ENCODE results near the gene IFITM5.
"Not testable (repeated sequence)": the region's sequence is repeated elsewhere in the genome, so short reads cannot be mapped to it uniquely, and the experiment has no call there.

The IFITM5 gene

DNA sequence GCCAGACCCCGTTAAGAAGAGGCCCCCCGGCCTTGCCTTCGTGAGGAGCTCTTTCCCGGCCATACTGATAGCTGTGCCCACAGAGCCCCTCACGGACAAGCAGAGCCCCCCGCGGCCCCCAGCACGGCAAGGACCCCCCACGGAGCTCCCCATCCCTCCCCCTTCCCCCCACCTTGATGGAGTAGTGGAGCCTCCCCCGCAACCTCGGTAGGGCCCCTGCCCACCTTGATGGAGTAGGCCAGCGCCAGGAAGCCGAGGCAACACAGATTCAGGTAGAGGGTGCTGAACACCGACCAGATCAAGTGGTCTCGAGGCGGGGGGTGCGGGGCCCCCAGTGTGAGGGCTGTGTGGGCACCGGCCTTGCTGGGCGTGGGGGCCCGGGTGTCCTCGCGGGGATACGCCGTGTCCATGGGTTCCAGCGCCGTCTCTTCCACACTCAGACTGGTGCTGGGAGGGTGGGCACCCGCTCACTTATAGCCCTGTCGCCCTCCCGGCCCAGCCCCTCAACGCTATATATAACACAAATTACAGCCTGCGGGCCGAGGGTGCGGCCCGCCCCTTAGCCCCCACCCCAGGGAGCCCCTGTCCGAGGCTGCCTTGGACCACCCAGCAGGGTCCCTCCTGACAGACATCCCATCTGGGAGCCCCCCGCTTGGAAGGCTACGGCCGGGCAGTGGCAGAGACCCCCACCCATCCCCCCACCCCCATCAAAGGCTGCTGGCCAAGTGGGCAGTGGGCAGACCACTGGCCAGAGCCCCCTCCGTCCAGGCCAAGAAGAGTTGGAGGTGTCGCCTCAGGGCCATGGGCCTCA, at the start of gene IFITM5:
Gene IFITM5 (minus strand): TSS at position 446 of the 811 bp plus-strand sequence. CDS start 36 bp downstream, at position 410.
- DNase-seq: no peak

DNA sequence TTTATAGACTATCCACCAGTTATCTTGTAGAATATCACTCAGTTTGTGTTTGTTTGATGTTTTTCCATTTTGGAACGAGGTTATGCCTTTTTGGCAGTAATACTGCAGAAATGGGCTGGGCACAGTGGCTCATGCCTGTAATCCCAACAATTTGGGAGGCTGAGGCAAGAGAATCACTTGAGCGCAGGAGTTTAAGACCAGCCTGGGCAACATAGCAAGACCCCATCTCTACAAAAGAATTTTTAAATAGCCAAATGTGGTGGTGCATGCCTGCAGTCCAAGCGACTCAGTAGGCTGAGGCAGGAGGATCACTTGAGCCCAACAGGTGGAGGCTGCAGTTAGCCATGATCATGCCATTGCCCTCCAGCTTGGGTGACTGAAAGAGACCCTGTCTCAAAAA, 47.2 kb upstream of the IFITM5 start:
- DNase-seq: no peak

DNA sequence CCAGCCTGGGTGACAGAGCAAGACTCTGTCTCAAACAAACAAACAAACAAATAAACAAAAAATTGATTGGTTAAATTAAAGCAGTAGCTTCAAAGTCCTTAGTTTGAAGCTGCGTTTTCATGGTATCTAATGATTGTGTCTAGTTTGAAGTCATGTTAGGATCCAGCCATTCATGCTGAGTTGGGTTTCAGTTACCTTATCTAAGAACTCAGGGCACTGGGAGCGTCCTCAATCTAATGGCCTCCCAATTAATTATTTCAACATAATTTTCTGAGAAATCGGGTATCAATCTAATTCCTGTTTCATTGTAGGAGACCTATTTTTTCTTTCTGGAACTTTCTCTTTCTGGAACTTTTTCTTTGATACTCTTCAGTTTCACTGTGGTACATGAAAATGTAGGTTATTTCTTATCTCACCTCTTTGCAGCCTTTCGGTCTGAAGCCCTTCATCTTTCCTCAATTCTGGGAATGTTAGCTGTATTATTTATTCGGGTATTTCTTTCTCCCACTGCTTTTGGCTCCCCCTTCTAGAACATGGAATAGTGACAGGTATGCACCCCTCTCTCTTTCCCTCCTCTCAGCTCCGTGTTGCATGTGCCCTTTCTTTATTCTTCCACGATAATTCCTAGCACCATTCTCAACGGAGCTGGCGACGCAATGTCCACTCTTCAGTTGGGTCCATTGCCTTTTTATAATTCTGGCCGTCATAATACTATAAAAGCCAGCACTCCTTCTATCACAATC, 45.7 kb upstream of the IFITM5 start:
- no peak for DNase-seq

DNA sequence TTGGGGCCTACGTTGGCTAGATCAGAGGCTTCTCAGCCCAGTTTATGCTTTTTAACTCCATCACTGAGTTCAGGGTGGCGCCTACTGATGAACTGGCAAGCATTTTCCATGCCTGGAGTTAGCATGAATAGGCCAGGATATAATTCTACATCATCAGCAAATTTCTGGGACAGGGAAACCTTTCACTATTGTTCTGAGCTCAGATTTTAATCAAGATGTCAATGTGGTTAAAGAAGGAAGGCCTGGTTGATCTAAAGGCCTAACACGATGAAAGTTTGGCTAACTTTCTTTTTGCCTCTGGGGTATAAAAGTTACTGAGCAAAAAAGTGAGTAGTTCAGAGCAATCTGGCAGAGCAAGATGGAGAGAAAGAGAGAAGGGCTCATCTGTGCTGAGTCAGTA, 43.0 kb upstream of the IFITM5 start:
- no peak for DNase-seq

DNA sequence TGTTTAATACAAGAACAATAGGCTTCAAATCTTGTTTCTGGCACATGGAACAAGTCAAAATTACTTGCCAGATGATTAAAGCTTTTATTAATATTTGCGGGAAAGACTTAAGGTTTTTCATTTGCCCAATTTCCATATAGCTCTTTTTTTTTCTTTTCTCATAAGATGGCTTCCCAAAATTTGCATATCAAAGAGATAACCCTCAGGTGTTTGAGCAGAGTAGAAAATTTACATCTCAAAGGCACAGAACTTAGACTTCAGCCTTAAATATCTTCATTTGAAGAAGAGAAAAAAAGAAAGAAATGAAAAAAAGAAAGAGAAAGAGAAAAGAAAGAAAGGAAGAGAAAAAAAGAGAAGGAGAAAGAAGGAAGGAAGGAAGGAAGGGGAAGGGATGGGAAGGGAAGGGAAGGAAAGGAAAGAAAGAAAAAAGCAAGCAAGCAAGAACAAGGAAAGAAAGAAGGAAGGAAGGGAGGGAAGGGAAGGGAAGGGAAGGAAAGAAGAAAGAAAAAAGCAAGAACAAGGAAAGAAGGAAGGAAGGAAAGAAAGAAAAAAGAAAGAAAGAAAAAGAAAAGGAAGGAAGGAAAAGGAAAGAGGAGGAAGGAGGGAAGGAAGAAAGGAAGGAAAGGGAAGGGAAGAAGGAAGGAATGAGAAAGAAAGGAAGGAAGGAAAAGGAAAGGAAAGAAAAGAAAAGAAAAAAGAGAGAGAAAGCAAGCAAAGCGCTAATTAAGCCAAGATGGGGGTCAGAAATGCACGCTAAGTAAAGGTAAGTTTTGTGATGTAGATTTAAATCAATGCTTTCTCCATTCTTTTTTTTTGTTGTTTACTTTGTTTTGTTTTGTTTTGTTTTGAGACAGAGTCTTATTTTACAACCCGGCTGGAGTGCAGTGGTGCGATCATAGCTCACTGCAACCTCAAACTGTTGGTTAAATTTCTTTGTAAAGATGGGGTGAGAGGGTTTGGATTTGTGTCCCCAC, 41.5 kb upstream of the IFITM5 start:
- no peak for DNase-seq

DNA sequence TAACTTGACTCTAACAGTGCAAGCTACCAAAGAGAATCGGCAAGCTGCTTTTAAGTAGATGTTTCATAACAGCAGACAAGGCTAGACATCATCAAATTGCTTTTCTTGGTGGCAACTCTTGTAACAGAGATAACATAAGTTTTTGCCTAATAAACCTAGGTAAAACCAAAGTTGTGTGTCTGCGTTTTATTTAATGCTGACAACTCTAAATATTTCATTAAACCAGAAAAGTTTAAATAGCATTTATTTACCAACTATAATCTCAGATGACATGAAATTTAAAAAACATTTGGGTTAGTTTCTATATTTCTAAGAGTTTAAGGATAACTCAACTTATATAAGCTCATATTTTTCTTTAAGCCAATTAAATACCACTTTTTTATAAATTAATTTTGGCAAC, 40.6 kb upstream of the IFITM5 start:
- no peak for DNase-seq

DNA sequence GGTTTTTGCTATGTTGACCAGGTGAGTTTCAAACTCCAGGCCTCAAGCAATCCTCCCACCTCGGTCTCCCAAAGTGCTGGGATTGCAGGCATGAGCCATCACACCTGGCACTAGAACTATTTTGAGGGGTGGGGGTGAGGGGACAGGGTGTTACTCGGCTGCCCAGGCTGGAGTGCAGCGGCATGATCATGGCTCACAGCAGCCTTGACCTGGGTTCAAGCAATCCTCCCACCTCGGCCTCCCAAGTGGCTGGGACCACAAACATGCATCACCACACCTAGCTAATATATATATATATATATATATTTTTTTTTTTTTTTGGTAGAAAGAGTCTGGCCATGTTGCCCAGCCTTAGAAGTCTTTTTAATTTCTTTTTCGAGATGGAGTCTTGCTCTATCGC, 38.4 kb upstream of the IFITM5 start:
- no peak for DNase-seq

DNA sequence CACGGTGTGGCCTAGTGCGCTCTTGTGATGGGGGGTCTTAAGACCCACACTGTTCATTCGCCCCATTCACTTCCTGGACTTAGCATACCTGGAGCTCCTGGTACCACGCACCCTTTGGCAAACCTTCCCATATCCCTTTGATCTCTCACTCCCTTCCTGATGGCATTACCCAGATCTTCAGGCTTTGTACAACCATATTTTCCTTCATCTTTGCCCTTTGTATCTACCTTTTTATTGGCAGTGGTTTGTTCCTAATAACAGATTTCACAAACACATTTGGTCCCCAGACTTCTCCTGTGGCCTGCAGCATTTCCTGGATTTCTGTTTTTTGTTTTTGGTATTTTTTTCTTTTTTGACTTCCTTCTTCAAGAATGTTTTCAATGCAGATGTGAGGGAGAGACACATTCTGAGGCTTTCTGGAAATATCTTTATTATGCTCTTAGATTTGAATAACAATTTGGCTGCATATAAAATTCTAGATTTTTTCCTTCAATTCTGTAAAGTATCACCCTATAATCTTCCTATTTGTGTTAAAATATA, 37.4 kb upstream of the IFITM5 start:
- DNase-seq: no peak

DNA sequence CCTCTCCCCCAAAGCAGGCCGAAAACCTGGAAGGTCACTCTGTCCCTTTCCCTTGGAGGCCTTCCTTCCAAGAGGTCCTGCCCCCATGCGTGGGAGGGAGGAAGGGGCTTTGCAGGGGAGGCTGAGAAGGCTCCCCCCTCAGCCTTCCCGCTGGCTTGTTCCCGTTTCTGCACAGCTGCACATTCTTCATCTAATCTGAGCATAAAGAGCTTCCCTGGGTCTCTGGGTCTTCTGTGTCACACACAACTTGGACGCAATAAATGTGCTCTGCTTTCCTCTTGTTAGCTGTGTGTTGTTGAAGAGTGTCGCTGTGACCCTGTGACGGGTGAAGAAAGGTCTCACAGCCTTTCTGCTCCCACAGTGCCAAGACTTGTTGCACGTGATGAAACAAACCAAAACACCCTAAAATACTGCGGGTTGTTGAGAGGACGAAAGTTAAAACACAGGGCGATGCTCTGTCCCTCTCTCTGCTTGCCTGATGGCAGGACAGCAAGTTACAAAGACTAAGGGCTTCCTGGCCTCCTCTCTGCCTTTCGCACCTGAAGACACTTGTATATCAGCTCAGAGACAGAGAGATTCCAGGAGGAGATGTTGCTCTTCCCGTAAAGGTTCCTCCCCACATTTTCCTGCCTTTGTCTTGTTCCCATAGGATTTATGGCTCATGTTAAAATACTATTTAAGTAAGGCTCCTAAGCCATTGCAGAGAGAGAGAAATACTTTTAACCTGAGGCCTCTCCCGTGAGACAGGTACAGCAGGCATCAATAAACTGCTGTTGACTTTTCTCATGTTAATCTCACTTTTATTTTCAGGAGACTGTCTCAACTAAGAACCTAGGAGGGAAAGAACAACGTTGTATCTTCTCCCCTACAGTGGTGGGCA, 36.7 kb upstream of the IFITM5 start:
- no peak for DNase-seq

DNA sequence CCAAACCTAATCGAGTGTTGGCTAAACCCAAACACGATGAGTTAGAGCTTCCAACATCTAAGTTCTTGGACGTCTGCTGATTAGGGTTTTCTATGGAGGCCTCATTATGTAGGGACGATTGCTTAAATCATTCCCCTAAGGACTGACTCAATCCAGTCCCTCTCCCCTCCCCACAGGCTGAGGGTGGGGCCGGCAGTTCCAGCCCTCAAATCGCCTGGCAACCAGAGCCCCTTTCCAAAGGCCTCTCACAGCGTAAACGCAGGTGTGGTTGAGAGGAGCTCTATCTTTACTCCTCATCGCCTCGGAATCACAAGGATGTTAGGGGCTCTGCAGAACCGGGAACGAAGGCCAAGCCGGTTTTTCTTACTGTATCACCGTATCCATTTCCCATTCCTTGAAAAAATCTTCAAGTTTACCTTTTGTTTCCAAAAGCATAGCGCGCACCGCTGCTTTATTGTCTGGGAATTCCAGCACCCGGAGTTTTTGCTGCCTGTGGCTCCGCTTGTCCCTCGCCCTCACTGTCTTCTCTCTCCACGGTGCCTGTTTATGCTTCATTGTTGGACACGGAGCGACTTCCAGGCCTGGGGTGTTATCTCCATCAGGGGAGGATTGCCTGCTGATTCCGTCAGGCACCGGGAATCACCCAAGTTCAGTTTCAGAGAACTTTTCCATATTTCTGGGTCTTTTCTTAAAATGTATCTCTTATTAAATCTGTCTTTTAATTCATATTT, 35.1 kb upstream of the IFITM5 start:
- DNase-seq: no peak

DNA sequence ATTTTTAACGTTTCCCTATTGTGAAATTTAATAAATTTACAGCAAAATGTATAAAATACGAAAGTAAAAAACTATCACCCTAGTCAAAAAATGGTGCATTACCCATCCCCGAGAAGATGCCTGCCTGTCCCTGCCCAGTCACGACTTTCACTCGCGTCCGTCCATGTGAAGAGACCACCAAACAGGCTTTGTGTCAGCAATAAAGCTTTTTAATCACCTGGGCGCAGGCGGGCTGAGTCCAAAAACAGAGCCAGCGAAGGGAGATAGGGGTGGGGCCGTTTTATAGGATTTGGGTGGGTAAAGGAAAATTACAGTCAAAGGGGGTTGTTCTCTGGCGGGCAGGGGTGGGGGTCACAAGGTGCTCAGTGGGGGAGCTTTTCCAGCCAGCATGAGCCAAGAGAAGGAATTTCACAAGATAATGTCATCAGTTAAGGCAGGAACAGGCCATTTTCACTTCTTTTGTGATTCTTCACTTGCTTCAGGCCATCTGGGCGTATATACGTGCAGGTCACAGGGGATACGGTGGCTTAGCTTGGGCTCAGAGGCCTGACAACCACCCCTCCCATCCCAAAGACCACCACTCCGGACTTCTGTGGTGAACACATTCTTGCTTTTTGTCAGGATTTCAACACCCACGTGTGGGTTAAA, 34.4 kb upstream of the IFITM5 start:
- not testable (repeated sequence) for DNase-seq

DNA sequence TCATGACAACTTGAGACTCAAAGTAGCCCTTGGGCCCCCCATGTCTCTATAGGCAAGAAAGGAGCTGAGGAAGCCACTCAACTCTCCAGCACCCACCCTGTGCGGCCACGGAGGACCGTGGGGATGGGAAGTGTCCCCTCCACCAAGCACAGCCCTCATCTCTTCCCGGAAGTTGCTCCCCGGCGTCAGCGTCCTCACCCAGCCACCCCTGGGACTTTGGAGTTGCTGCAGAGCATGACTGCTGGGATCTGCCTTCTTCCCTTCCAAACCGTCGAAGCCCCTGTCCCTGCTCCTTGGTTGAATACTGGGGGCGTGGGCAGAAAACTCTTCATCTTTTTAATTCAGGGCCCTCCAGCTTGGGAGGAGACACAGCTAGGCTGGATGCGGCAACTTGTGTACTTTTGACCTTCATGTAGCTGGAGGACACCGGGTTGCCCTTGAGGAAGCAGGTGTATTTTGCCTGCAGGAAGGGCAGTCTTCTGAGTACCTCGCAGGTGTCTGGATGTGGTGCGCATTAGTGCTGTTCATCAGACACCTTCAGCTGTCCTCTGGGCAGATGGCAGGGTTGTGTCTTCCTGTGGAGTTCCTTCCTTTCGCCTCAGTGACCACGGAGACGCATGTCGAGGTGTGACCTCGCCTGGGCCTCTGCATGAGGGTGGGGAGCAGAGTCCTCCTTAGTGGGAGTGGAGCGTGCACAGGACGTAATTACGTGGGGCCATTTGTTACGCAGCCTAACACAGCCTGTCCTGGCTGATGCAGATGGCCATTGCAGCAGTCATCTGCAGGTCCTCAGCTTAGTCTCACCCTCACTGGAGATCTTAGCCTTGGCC, 33.5 kb upstream of the IFITM5 start:
- DNase-seq: no peak

DNA sequence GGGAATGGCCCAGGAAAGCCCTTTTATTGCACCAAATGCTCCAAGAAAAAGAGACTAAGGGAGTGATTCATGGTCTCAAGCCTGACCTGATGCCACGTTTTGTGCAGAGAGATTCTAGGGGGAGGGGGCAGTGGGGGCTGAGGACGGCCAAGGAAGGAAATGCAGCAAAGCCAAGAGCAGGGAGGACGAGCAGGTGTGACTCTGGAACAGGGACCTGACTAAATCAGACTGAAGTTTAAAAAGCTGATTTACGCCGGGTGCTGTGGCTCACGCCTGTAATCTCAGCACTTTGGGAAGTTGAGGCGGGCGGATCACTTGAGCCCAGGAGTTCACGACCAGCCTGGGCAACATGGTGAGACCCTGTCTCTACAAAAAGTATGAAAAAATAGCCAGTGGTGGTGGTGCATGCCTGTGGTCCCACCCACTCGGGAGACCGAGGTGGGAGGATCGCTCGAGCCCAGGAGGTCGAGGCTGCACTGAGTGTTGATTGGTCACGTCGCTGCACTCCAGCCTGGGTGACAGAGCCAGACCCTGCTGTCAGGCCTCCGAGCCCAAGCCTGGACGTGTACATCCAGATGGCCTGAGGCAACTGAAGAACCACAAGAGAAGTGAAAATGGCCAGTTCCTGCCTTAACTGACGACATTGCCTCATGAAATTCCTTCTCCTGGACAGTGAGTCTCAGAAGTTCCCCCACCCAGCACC, 32.2 kb upstream of the IFITM5 start:
- no peak for DNase-seq

DNA sequence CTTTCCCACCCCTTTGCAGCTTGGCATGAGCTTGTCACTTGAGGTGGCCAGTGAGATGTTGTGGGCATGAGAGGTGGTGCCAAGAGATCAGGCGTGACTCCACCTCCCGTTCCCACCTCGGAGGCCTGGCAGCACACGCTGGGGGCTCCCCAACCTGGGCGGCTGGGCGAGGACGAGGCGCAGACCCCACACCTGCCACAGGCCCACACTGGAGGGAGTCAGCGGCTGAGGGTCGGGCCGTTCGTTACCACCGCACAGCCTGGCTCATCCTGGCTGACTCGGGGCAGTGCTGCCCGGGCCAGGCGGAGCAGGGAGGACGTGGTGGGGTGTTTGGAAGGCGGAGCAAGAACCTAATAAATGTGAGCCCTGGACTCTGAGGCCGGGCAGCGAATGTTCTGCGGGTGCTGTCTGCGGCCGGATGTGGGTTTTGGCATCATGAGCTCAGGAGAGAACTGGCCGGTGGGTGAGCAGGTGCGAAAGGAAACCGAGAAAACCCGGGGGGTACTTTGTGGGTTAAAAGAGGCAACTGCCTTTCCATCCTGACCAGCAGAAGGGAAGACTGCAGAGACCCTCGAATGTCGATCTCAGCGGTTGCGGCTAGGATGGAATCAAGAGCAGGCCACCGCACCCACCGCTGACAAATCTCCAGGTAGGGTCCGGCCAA, 31.5 kb upstream of the IFITM5 start:
- DNase-seq: peak; percentile 32

DNA sequence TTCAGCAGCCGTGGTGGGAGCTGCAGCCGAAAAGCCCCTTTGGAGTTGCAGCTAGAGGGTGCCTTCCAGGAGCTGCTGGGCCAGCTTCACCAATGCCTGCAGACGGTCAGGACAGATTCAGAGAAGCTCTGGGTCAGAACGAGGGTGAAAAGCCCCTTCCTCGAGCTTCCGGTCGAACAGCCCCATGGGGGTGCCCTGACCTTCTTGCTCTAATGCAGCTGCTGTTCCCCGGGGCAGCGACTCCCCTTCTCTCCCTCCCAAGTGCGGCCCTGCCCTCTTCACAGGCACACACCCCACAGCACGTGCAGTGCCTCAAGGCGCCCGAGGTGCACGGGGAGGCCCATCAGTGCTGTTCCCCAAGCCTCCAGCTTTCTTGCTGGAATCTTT, 31.0 kb upstream of the IFITM5 start:
- no peak for DNase-seq

DNA sequence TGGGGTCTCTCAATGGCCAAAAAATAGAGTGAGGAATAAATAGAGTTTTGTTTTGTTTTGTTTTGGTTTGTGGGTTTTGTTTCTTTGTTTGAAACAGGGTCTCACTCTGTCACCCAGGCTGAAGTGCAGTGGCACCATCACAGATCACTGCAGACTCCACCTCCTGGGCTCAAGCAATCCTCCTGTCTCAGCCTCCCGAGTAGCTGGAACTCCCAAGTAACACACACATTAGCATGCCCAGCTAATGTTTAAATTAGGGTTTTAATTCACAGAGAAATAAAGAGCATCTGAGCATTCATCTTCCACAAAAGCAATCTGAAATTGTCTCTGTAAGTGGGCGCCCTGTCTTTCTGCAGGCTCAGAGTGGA, 30.5 kb upstream of the IFITM5 start:
- DNase-seq: no peak

DNA sequence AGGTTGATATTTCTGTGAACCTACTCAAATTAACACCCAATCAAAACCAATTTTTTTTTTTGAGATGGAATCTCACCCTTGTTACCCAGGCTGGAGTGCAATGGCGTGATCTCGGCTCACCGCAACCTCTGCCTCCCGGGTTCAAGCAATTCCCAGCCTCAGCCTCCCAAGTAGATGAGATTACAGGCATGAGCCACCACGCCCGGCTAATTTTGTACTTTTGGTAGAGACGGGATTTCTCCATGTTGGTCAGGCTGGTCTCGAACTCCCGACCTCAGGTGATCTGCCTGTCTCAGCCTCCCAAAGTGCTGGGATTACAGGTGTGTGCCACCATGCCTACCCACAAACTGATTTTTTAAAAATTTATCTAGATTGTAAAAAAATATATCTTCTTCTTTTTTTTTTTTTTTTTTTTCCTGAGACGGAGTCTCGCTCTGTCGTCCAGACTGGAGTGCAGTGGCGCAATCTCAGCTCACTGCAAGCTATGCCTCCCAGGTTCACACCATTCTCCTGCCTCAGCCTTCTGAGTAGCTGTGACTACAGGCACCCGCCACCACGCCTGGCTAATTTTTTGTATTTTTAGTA, 29.3 kb upstream of the IFITM5 start:
- not testable (repeated sequence) for DNase-seq

DNA sequence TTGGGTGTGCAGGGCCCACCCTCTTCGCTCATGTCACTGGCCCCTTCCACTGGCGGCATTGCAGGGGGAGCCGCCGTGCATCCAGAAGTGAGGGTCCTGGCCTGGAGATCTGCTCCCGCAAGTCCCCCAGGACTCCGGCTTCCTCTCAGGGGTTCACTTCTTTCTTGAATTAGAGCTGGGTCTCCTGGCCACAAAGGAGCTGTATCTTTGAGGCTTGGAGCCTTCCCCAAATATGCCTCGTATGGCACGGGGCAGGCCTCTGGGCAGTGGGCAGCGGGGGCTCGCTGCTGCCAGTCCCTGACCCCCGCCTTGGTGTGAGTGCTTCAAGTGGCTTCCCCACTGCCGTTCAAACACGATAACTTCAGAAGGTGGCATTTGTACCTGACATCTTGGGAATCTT, 28.7 kb upstream of the IFITM5 start:
- no peak for DNase-seq
